HG02678 (cell line): ENCODE results near the gene TBC1D10B.

ENCODE experiments used
- ATAC-seq: cut with Tn5 transposase; IDR thresholded peaks from one replicate; pipeline ENCODE4 v1.9.1; 2021; ENCODE audit warnings: mild to moderate bottlenecking, moderate library complexity; ENCODE audit not compliant: unreplicated experiment

Gene TBC1D10B

DNA sequence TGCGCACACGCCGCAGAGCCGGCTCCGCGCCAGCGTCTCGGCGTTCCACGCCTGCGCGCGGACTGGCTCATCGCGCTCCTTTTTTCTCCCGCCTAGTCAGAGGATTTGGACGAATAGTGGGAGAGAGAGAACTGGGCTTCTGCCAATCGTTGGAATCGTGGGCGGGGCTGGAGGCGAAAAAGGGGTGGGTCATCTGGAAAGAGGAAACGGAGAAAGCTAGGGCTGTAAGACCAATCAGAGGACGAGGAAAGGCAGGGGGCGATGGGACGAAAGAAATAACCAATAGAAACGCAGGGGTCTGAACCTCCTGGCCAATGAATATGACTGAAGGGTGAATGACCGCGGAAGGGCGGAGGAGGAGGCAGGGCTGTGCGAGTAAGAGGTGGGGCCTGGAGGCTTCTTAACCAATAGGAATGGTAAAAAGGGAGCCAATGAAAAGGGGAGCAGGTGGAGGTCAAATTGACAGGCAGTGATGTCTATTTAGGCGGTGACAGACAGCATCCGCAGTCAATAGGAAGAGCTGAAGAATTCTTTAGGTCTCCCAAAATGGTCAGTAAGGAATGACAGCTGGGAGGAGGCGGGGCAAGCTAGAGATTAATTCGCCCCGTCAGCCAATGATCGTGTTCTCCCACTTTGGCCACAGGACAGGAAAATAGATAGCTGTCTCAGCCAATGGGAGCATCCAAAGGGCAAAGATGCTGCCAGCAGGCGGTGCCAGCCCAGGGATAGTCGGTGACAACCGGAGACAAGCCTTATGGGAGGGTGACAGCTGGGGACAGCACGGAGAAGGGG lies at the start of gene TBC1D10B:
TSS of gene TBC1D10B (minus strand) at position 39 of the 792 bp plus-strand sequence. CDS start 311 bp downstream, outside the sequence.
- peak; percentile 78 for ATAC-seq

GRCh38 chr16:30418350-30419181 lies 48.3 kb upstream of the TBC1D10B start:
- no peak for ATAC-seq

DNA sequence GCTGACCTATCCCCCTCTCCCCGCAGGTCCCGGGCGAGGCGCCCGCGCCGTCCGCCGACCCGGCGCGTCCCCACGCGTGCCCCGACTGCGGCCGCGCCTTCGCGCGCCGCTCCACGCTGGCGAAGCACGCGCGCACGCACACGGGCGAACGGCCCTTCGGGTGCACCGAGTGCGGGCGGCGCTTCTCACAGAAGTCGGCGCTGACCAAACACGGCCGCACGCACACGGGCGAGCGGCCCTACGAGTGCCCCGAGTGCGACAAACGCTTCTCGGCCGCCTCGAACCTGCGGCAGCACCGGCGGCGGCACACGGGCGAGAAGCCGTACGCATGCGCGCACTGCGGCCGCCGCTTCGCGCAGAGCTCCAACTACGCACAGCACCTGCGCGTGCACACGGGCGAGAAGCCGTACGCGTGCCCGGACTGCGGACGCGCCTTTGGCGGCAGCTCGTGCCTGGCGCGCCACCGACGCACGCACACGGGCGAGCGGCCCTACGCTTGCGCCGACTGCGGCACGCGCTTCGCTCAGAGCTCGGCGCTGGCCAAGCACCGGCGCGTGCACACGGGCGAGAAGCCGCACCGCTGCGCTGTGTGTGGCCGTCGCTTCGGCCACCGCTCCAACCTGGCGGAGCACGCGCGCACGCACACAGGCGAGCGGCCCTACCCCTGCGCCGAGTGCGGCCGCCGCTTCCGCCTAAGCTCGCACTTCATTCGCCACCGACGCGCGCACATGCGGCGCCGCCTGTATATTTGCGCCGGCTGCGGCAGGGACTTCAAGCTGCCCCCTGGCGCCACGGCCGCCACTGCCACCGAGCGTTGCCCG lies 47.4 kb upstream of the TBC1D10B start:
- ATAC-seq, result peak; percentile 88

- ATAC-seq, result no peak
Measured at GRCh38 chr16:30416624-30417528, 46.6 kb upstream of the TBC1D10B start.

GRCh38 chr16:30416047-30416603 lies 45.8 kb upstream of the TBC1D10B start:
- no peak for ATAC-seq

GRCh38 chr16:30414159-30414558 lies 43.9 kb upstream of the TBC1D10B start:
- no peak for ATAC-seq

DNA sequence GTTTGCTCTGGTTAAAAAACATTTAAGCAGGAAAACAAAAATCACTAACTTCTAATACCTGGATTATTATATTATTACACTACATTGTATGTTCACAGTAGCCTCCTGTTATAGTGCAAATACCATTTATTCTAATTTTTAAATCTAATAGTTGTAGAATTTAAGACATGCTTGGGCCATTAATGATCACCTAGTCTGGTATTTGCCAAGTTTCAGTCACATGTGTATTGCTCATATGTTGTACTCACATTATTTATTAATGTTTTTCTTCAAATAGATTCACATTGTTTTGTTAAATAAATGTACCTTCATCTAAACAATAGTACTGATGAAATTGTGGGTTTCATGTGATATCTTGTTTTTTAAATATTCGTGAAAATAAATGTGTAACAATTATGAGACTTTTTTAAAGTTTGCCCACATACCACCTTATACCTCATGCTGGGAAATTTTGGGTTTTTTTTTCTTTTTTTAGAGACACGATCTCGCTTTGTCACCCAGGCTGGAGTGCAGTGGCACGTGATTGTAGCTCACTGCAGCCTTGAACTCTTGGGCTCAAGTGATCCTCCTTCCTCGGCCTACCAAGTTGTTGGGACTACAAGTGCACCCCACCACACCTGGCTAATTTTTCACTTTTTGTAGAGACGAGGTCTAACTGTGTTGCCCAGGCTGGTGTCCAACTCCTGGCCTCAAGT lies 43.0 kb upstream of the TBC1D10B start:
- ATAC-seq, result no peak

GRCh38 chr16:30409125-30410060 lies 39.1 kb upstream of the TBC1D10B start:
- ATAC-seq, result peak; percentile 51

GRCh38 chr16:30407804-30408534 lies 37.7 kb upstream of the TBC1D10B start:
- no peak for ATAC-seq

GRCh38 chr16:30407102-30407803 lies 37.0 kb upstream of the TBC1D10B start, which contains the start of gene ZNF771:
Gene ZNF771 (plus strand): TSS chr16:30407606. CDS start chr16:30408054, 448 bp downstream.
- peak; percentile 80 for ATAC-seq

- ATAC-seq, result peak; percentile 11
Measured at GRCh38 chr16:30406795-30407101, 36.5 kb upstream of the TBC1D10B start.

- ATAC-seq, result no peak
Measured at GRCh38 chr16:30401768-30402425, 31.6 kb upstream of the TBC1D10B start.

- ATAC-seq, result no peak
Measured at GRCh38 chr16:30399435-30400186, 29.3 kb upstream of the TBC1D10B start.

- no peak for ATAC-seq
Measured at GRCh38 chr16:30398661-30399434, 28.6 kb upstream of the TBC1D10B start.
